CD14-positive monocyte (primary cell): ENCODE data around the gene SMG6. TPM values are rescaled to one million over a fixed set of nuclear protein-coding genes. Genes with fewer than 3 reads are reported as not detected.

Source experiments
- DNase-seq, 3 donors: peaks; one replicate each; pipeline ENCODE4 v3.0.0-alpha.2; 2011 to 2022
- H2AFZ ChIP-seq: 2 replicates; pipeline ENCODE4 v1.6.0; 2012; ENCODE audit warnings: mild to moderate bottlenecking, low read depth, low read length, inconsistent platforms; ENCODE audit not compliant: insufficient read depth, poor library complexity, severe bottlenecking
- H3K27ac ChIP-seq, 2 donors: 1 replicate in 1 of 2; 2 replicates in 1 of 2; pipeline ENCODE4 v1.5.1; 2012 to 2013; ENCODE audit warnings: low read length in 2 of 2, control low read depth in 1 of 2, inconsistent platforms in 1 of 2, low read depth in 1 of 2, mild to moderate bottlenecking in 1 of 2
- H3K27me3 ChIP-seq, 2 donors: one replicate each; pipeline versions ENCODE4 v1.6.0 to v1.6.1; 2011 to 2013; ENCODE audit warnings: low read length in 2 of 2; ENCODE audit not compliant: control insufficient read depth in 2 of 2, insufficient read depth in 2 of 2
- H3K36me3 ChIP-seq, 2 donors: replicated peaks in 1 of 2; 1 replicate in 1 of 2; 2 replicates in 1 of 2; pipeline versions ENCODE4 v1.5.1 to v1.6.1; 2012 to 2013; ENCODE audit warnings: low read length in 2 of 2, control low read depth in 1 of 2, inconsistent platforms in 1 of 2, mild to moderate bottlenecking in 1 of 2; ENCODE audit not compliant: insufficient read depth in 2 of 2, control insufficient read depth in 1 of 2
- H3K4me1 ChIP-seq, 2 donors: 1 replicate in 1 of 2; 2 replicates in 1 of 2; pipeline versions ENCODE4 v1.5.1 to v1.6.1; 2012 to 2013; ENCODE audit warnings: low read length in 2 of 2, control low read depth in 1 of 2, inconsistent platforms in 1 of 2, mild to moderate bottlenecking in 1 of 2, moderate library complexity in 1 of 2; ENCODE audit not compliant: insufficient read depth in 2 of 2, control insufficient read depth in 1 of 2
- H3K4me2 ChIP-seq: replicated peaks from 2 replicates; pipeline ENCODE3; 2012; ENCODE audit warnings: low read length, moderate library complexity, mild to moderate bottlenecking; ENCODE audit not compliant: poor library complexity, severe bottlenecking; ENCODE audit errors: extremely low read depth
- H3K4me3 ChIP-seq, 3 experiments: fragments of 200-600 bp in 1 of 3; sonication (generic) in 1 of 3; replicated peaks in 1 of 3; 1 replicate in 2 of 3; 2 replicates in 1 of 3; pipeline ENCODE4 v1.5.1; 2011 to 2013; ENCODE audit warnings: low read length in 3 of 3, mild to moderate bottlenecking in 3 of 3, control low read depth in 2 of 3, low read depth in 2 of 3, inconsistent platforms in 1 of 3, moderate library complexity in 1 of 3
- H3K79me2 ChIP-seq: 2 replicates; pipeline ENCODE4 v1.6.0; 2012; ENCODE audit warnings: mild to moderate bottlenecking, control low read depth, inconsistent platforms, low read length, moderate library complexity; ENCODE audit not compliant: insufficient read depth
- H3K9ac ChIP-seq: 2 replicates; pipeline ENCODE4 v1.6.0; 2017; ENCODE audit warnings: low read length, mild to moderate bottlenecking; ENCODE audit not compliant: insufficient read depth, poor library complexity, severe bottlenecking
- H3K9me3 ChIP-seq, 2 donors: replicated peaks in 1 of 2; 1 replicate in 1 of 2; 2 replicates in 1 of 2; pipeline versions ENCODE4 v1.5.1 to v1.6.1; 2012 to 2013; ENCODE audit warnings: low read length in 2 of 2, control low read depth in 1 of 2; ENCODE audit not compliant: control insufficient read depth in 1 of 2, insufficient read depth in 1 of 2
- H4K20me1 ChIP-seq: 2 replicates; pipeline ENCODE4 v1.6.0; 2012; ENCODE audit warnings: mild to moderate bottlenecking, low read length, control low read depth, moderate library complexity; ENCODE audit not compliant: insufficient read depth
- H3K27ac Mint-ChIP-seq, 7 donors: one replicate each; pipeline ENCODE4 v1.8.0; 2020; ENCODE audit warnings: mild to moderate bottlenecking in 7 of 7, mixed read lengths in 7 of 7, moderate library complexity in 6 of 7, inconsistent platforms in 2 of 7
- H3K27me3 Mint-ChIP-seq, 3 donors: one replicate each; pipeline ENCODE4 v1.8.0; 2021 to 2022; ENCODE audit warnings: low read depth in 3 of 3, mild to moderate bottlenecking in 3 of 3, mixed read lengths in 3 of 3, moderate library complexity in 3 of 3, inconsistent platforms in 1 of 3
- H3K36me3 Mint-ChIP-seq, 2 donors: one replicate each; pipeline ENCODE4 v1.8.0; 2020; ENCODE audit warnings: mixed read lengths in 2 of 2, inconsistent platforms in 1 of 2, mild to moderate bottlenecking in 1 of 2
- H3K4me1 Mint-ChIP-seq: one replicate; pipeline ENCODE4 v1.8.0; 2020; ENCODE audit warnings: mild to moderate bottlenecking, mixed read lengths
- H3K4me3 Mint-ChIP-seq, 2 donors: one replicate each; pipeline ENCODE4 v1.8.0; 2020; ENCODE audit warnings: mild to moderate bottlenecking in 2 of 2, mixed read lengths in 2 of 2, moderate library complexity in 1 of 2
- H3K9me3 Mint-ChIP-seq, 7 donors: one replicate each; pipeline ENCODE4 v1.8.0; 2020 to 2022; ENCODE audit warnings: mixed read lengths in 7 of 7, mild to moderate bottlenecking in 6 of 7, moderate library complexity in 6 of 7, inconsistent platforms in 2 of 7
- WGBS: methylation state at CpG from one replicate; pipeline ENCODE4 v1.1.5; 2013; ENCODE audit warnings: missing lambda C conversion rate; ENCODE audit not compliant: insufficient coverage; 5-methylcytosine and 5-hydroxymethylcytosine counted together
- intact Hi-C, 2 donors: fragments of 100-400 bp; cut with micrococcal nuclease; formaldehyde crosslinking; loops; one replicate each; pipeline versions ENCODE4 v1.15.0 to v1.15.1; 2023
- polyA plus RNA-seq, 3 donors: library from polyadenylated mRNA; depleted of rRNA in 1 of 3; unstranded in 2 of 3; stranded (reverse) in 1 of 3; fragments of 300-500 nt in 2 of 3; fragments of >200 nt in 1 of 3; fragmentation: Illumina TruSeq in 2 of 3; gene quantifications; 1 replicate in 2 of 3; 2 replicates in 1 of 3; pipeline ENCODE4 v1.2.3, GENCODE V29; 2012 to 2021
- TF ChIP-seq, protein P1 (sequence below): fragments of 200-600 bp; IDR thresholded peaks from one replicate; pipeline ENCODE4 v1.8.0; 2022; ENCODE audit warnings: antibody characterized with exemption, mild to moderate bottlenecking

SMG6 gene
- polyA plus RNA-seq, 3 donors = 0.67 to 7.1 (median 1.1) TPM

DNA sequence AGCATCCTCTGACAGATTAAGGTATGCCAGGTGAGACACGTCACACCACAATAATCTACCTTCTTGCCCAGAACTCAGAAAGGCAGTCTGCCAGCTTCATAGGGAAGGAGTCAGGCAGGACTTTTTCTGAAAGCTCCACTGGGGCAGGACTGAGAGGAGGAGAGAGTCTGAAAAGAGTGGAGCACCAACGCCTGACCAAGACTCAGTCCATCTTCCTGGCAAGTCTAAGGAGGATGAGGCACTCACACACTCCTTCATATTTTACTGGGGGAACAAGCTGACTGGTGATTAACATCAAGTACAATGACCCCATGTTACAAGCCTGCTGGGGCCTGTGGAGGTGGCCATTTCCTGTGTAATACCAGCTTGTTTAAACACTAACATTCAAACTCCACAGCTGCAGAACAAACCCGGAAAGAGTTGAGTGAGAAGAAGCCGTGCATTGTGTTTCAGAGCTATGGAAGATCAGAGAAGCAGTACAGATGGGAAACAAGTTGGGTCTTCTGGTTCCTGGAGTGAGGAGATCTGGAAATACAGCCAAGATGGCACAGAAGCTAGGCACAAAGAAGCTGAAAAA lies 126.3 kb downstream of the SMG6 start:
- Histone ChIP-seq H3K9ac (no peak overlapping the region), H3K4me1 (peaks cover 17 to 22% of the 10 kb centered on the region in 2 donors), H3K36me3 (peaks cover 16 to 78% of the 10 kb centered on the region in 2 donors), H4K20me1 (no peaks in the 10 kb centered on the region), H2AFZ (no peak overlapping the region), H3K4me3 (no peak overlapping the region), H3K4me2 (no peak overlapping the region), H3K27ac (no peak overlapping the region), H3K27me3 (no peaks in the 10 kb centered on the region), H3K79me2 (no peaks in the 10 kb centered on the region), H3K9me3 (no peaks in the 10 kb centered on the region)
- H3K4me3 Mint-ChIP-seq = no peak overlapping the region
- H3K27ac Mint-ChIP-seq = no peak overlapping the region
- 100% methylated on average over 1 of the region's 4 CpGs for WGBS
- no peaks in the 10 kb centered on the region for H3K9me3 Mint-ChIP-seq
- intact Hi-C loops = no loop called here
- peaks cover 1 to 3% (median 1%) of the 10 kb centered on the region in 3 donors for H3K27me3 Mint-ChIP-seq
- H3K36me3 Mint-ChIP-seq = peaks cover 55 to 74% of the 10 kb centered on the region in 2 donors
- no peak for DNase-seq
- peaks cover 31% of the 10 kb centered on the region for H3K4me1 Mint-ChIP-seq
- TF ChIP-seq, protein P1, sequence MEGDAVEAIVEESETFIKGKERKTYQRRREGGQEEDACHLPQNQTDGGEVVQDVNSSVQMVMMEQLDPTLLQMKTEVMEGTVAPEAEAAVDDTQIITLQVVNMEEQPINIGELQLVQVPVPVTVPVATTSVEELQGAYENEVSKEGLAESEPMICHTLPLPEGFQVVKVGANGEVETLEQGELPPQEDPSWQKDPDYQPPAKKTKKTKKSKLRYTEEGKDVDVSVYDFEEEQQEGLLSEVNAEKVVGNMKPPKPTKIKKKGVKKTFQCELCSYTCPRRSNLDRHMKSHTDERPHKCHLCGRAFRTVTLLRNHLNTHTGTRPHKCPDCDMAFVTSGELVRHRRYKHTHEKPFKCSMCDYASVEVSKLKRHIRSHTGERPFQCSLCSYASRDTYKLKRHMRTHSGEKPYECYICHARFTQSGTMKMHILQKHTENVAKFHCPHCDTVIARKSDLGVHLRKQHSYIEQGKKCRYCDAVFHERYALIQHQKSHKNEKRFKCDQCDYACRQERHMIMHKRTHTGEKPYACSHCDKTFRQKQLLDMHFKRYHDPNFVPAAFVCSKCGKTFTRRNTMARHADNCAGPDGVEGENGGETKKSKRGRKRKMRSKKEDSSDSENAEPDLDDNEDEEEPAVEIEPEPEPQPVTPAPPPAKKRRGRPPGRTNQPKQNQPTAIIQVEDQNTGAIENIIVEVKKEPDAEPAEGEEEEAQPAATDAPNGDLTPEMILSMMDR = no peak

DNA sequence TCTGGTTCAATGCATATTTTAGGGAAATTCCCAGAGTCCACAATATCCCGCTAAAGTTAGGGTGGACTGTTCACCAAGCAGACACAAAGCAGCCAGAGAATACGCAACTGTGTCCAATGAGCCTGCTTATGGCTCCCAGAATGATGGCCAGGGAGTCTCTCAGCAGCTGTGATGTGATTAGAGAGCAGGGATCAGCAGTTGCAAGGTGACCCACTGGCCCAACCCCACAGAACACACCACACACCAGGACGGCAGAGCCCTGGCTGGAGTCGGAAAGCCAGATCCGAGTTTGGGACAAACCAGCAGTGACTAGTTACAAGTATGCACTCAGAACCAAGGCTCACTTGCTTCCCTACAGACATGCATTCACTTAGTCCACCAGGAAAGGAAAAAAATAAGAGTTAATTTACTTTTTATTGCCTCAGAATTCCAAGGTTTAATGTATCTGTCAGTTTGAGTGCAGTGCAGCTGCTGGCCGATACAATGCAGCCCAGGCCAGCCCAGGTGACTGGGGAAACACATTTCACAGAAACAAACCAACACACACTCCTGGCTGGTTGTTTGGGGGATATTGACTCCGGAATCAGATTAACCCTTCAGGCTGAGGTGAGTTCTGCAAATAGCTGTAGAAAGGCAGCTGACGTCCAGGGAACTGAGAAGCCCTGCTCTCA lies 127.0 kb downstream of the SMG6 start:
- H3K9me3 ChIP-seq = no peaks in the 10 kb centered on the region
- intact Hi-C loops = no loop called here

More for the DNA sequence above, 127.0 kb downstream of the SMG6 start:
- Histone ChIP-seq H3K27me3 (no peaks in the 10 kb centered on the region), H3K9ac (no peak overlapping the region), H3K4me1 (peaks cover 17 to 22% of the 10 kb centered on the region in 2 donors), H2AFZ (no peak overlapping the region), H3K36me3 (peaks cover 10 to 78% of the 10 kb centered on the region in 2 donors), H4K20me1 (no peaks in the 10 kb centered on the region), H3K79me2 (no peaks in the 10 kb centered on the region), H3K27ac (no peak overlapping the region), H3K4me2 (no peak overlapping the region), H3K4me3 (no peak overlapping the region)
- Mint-ChIP-seq H3K36me3 (peaks cover 54 to 74% of the 10 kb centered on the region in 2 donors), H3K4me3 (no peak overlapping the region), H3K27me3 (peaks cover 1 to 3% (median 1%) of the 10 kb centered on the region in 3 donors), H3K9me3 (no peaks in the 10 kb centered on the region), H3K27ac (no peak overlapping the region), H3K4me1 (peaks cover 31% of the 10 kb centered on the region)
- WGBS = 89% methylated on average over 4 of the region's 8 CpGs
- DNase-seq = no peak
- TF ChIP-seq, protein P1 = no peak
